Transverse colon (tissue), 4 donors: Measurements from ENCODE around the gene TATDN3.
"Not testable (repeated sequence)": the region's sequence is repeated elsewhere in the genome, so short reads cannot be mapped to it uniquely, and the experiment has no call there.

Experiments used
- EP300 ChIP-seq: sonication (generic); formaldehyde crosslinking; IDR thresholded peaks from one replicate; pipeline ENCODE4 v1.6.1; 2017; ENCODE audit warnings: antibody characterized with exemption, low read depth
- POLR2A ChIP-seq: fragments of 450-650 bp; IDR thresholded peaks from one replicate; pipeline ENCODE4 v1.6.1; 2016; ENCODE audit warnings: antibody characterized with exemption, mild to moderate bottlenecking, moderate library complexity
- POLR2AphosphoS5 ChIP-seq, 3 donors: sonication (generic); formaldehyde crosslinking; IDR thresholded peaks; one replicate each; pipeline ENCODE4 v1.6.1; 2016; ENCODE audit warnings: antibody characterized with exemption in 3 of 3
- TF ChIP-seq, protein P1 (sequence below), 5 experiments: fragments of 200-600 bp in 3 of 5; fragments of 450-650 bp in 2 of 5; sonication (generic) in 3 of 5; IDR thresholded peaks; 1 replicate in 2 of 5; 2 replicates in 3 of 5; pipeline ENCODE4 v1.5.1; 2016 to 2017; ENCODE audit warnings: antibody characterized with exemption in 5 of 5, inconsistent platforms in 3 of 5, mild to moderate bottlenecking in 2 of 5, moderate library complexity in 1 of 5

DNA sequence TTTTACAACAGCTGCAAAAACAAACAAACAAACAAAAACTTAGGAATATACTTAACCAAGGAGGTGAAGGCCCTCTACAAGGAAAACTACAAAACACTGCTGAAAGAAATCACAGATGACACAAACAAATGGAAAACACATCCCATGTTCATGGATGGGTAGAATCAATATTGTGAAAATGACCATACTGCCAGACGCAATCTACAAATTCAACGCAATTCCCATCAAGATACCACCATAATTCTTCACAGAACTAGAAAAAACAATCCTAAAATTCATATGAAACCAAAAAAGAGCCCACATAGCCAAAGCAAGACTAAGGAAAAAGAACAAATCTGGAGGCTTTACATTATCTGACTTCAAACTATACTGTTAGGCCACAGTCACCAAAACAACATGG lies 24.9 kb upstream of the TATDN3 start:
- TF ChIP-seq, protein P1, sequence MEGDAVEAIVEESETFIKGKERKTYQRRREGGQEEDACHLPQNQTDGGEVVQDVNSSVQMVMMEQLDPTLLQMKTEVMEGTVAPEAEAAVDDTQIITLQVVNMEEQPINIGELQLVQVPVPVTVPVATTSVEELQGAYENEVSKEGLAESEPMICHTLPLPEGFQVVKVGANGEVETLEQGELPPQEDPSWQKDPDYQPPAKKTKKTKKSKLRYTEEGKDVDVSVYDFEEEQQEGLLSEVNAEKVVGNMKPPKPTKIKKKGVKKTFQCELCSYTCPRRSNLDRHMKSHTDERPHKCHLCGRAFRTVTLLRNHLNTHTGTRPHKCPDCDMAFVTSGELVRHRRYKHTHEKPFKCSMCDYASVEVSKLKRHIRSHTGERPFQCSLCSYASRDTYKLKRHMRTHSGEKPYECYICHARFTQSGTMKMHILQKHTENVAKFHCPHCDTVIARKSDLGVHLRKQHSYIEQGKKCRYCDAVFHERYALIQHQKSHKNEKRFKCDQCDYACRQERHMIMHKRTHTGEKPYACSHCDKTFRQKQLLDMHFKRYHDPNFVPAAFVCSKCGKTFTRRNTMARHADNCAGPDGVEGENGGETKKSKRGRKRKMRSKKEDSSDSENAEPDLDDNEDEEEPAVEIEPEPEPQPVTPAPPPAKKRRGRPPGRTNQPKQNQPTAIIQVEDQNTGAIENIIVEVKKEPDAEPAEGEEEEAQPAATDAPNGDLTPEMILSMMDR (IDR thresholded peaks at IDR 0.05), result not testable (repeated sequence)
- not testable (repeated sequence) for TF ChIP-seq POLR2A; POLR2AphosphoS5 (IDR thresholded peaks at IDR 0.05); EP300
